Lower leg skin (tissue), 4 donors: Measurements from ENCODE around the gene ZNF415. TPM values are rescaled to one million over a fixed set of nuclear protein-coding genes. Genes with fewer than 3 reads are reported as not detected.

ENCODE experiments used
- DNase-seq, 2 donors: peaks; one replicate each; pipeline ENCODE4 v3.0.0-alpha.2; 2019; ENCODE audit warnings: low spot score in 2 of 2
- H3K4me3 ChIP-seq: fragments of 200-600 bp; sonication (generic); 2 replicates; pipeline ENCODE4 v1.5.1; 2017; ENCODE audit warnings: mild to moderate bottlenecking, low read depth; ENCODE audit not compliant: poor library complexity, severe bottlenecking
- CTCF ChIP-seq, 3 donors: fragments of 450-650 bp; IDR thresholded peaks; one replicate each; pipeline ENCODE4 v1.5.1; 2016; ENCODE audit warnings: antibody characterized with exemption in 3 of 3, mild to moderate bottlenecking in 3 of 3, moderate library complexity in 2 of 3
- POLR2A ChIP-seq, 2 donors: fragments of 450-650 bp; IDR thresholded peaks; one replicate each; pipeline ENCODE4 v1.6.1; 2016 to 2017; ENCODE audit warnings: antibody characterized with exemption in 2 of 2, mild to moderate bottlenecking in 1 of 2, moderate library complexity in 1 of 2
- WGBS, 2 donors: methylation state at CpG; one replicate each; pipeline ENCODE4 v1.1.5; 2018; 5-methylcytosine and 5-hydroxymethylcytosine counted together
- intact Hi-C: fragments of 100-400 bp; cut with DNase I; formaldehyde crosslinking; loops from one replicate; pipeline ENCODE4 v1.15.0; 2023; ENCODE audit warnings: low total_unique reads
- total RNA-seq, 4 donors: library from RNA; depleted of rRNA; stranded (reverse); fragments of >200 nt; gene quantifications; one replicate each; pipeline ENCODE4 v1.1.0, GENCODE V29; 2016

The ZNF415 gene
- total RNA-seq, 4 donors from 2014 or later: 1.1 to 7.4 (median 5.1) TPM

- intact Hi-C loops: no loop called here
- TF ChIP-seq POLR2A (IDR thresholded peaks at IDR 0.05) (no peak), CTCF (IDR thresholded peaks at IDR 0.05) (no peak)
- WGBS, 2 donors: 87 to 89% methylated on average over 7 of the region's 7 CpGs
- H3K4me3 ChIP-seq: no peak overlapping the region
- DNase-seq: no peak
Measured at GRCh38 chr19:53123400-53123799, 9.3 kb downstream of the ZNF415 start.

GRCh38 chr19:53112286-53112685 lies 20.4 kb downstream of the ZNF415 start:
- TF ChIP-seq CTCF (IDR thresholded peaks at IDR 0.05) (no peak), POLR2A (IDR thresholded peaks at IDR 0.05) (no peak)
- intact Hi-C loops: no loop called here
- no peak overlapping the region for H3K4me3 ChIP-seq
- WGBS, 2 donors: 98 to 100% methylated on average over 2 of the region's 2 CpGs
- no peak for DNase-seq

GRCh38 chr19:53109527-53109926 lies 23.2 kb downstream of the ZNF415 start:
- H3K4me3 ChIP-seq: no peak overlapping the region
- no peak for TF ChIP-seq CTCF (IDR thresholded peaks at IDR 0.05)
- TF ChIP-seq POLR2A (IDR thresholded peaks at IDR 0.05): no peak
- intact Hi-C loops: no loop called here
- DNase-seq: no peak
- WGBS, 2 donors: 89 to 91% methylated on average over 5 of the region's 5 CpGs

- TF ChIP-seq CTCF (IDR thresholded peaks at IDR 0.05) (no peak), POLR2A (IDR thresholded peaks at IDR 0.05) (peak in 1 of 2 donors; percentile 69)
- intact Hi-C loops: no loop called here
- peak within 1 kb of the TSS; percentile 76 for H3K4me3 ChIP-seq
- peak; percentile 97 to 100 for DNase-seq
- 1 to 2% methylated on average over 63 to 67 of the region's 67 CpGs for WGBS, 2 donors
Measured at GRCh38 chr19:53103234-53104203, 29.2 kb downstream of the ZNF415 start, which contains the start of gene ZNF160. Gene ZNF160 (minus strand): TSS chr19:53103422. CDS start chr19:53086276, 17,146 bp downstream.

- peak in 1 of 2 donors; percentile 88 for DNase-seq
- peak overlapping the region; percentile 76 for H3K4me3 ChIP-seq
- 0% methylated on average over 33 of the region's 33 CpGs for WGBS, 2 donors
- TF ChIP-seq POLR2A (IDR thresholded peaks at IDR 0.05) (no peak), CTCF (IDR thresholded peaks at IDR 0.05) (no peak)
- intact Hi-C loops: no loop called here
Measured at GRCh38 chr19:53102756-53103233, 29.9 kb downstream of the ZNF415 start.
